ENCODE data around the gene LSG1. TPM values are rescaled to one million over a fixed set of nuclear protein-coding genes. Genes with fewer than 3 reads are reported as not detected.

Gene LSG1
- total RNA-seq, 1 donor from 2014 or later: 20.4 TPM

- Mint-ChIP-seq H3K27ac (ENCODE audit: unreplicated experiment) (no peak overlapping the region), H3K4me3 (ENCODE audit: unreplicated experiment) (no peak overlapping the region), H3K36me3 (ENCODE audit: low read depth) (peaks cover 17% of the 10 kb centered on the region), H3K27me3 (ENCODE audit: low read depth) (no peaks in the 10 kb centered on the region), H3K9me3 (ENCODE audit: low read depth) (no peaks in the 10 kb centered on the region), H3K4me1 (ENCODE audit: low read depth) (peaks cover 35% of the 10 kb centered on the region)
- DNase-seq (ENCODE audit: low spot score): no peak
- no peak for TF ChIP-seq CTCF (IDR thresholded peaks at IDR 0.05)
Measured at GRCh38 chr3:194638991-194639605, 32.9 kb downstream of the LSG1 start.

GRCh38 chr3:194637541-194638400, 34.2 kb downstream of the LSG1 start:
- no peaks in the 10 kb centered on the region for H3K27me3 Mint-ChIP-seq (ENCODE audit: low read depth)
- H3K4me1 Mint-ChIP-seq (ENCODE audit: low read depth): peaks cover 39% of the 10 kb centered on the region
- no peak overlapping the region for H3K4me3 Mint-ChIP-seq (ENCODE audit: unreplicated experiment)
- no peak overlapping the region for H3K27ac Mint-ChIP-seq (ENCODE audit: unreplicated experiment)
- no peak for TF ChIP-seq CTCF (IDR thresholded peaks at IDR 0.05)
- no peak for DNase-seq (ENCODE audit: low spot score)
- H3K36me3 Mint-ChIP-seq (ENCODE audit: low read depth): peaks cover 12% of the 10 kb centered on the region
- H3K9me3 Mint-ChIP-seq (ENCODE audit: low read depth): no peaks in the 10 kb centered on the region

GRCh38 chr3:194637066-194637465, 34.9 kb downstream of the LSG1 start:
- H3K9me3 Mint-ChIP-seq (ENCODE audit: low read depth): no peaks in the 10 kb centered on the region
- no peak for DNase-seq (ENCODE audit: low spot score)
- H3K4me1 Mint-ChIP-seq (ENCODE audit: low read depth): peaks cover 46% of the 10 kb centered on the region
- no peak for TF ChIP-seq CTCF (IDR thresholded peaks at IDR 0.05)
- no peak overlapping the region for H3K27ac Mint-ChIP-seq (ENCODE audit: unreplicated experiment)
- H3K27me3 Mint-ChIP-seq (ENCODE audit: low read depth): no peaks in the 10 kb centered on the region
- H3K4me3 Mint-ChIP-seq (ENCODE audit: unreplicated experiment): no peak overlapping the region
- peaks cover 10% of the 10 kb centered on the region for H3K36me3 Mint-ChIP-seq (ENCODE audit: low read depth)

GRCh38 chr3:194633349-194634004, 38.5 kb downstream of the LSG1 start, which contains the start of gene TMEM44:
TMEM44 (minus strand) TSS chr3:194633419; CDS start chr3:194633215, 204 bp downstream.
- H3K27me3 Mint-ChIP-seq (ENCODE audit: low read depth): no peaks in the 10 kb centered on the region
- H3K9me3 Mint-ChIP-seq (ENCODE audit: low read depth): no peaks in the 10 kb centered on the region
- peak within 1 kb of the TSS; percentile 75 for H3K27ac Mint-ChIP-seq (ENCODE audit: unreplicated experiment)
- peak within 1 kb of the TSS; percentile 84 for H3K4me3 Mint-ChIP-seq (ENCODE audit: unreplicated experiment)
- DNase-seq (ENCODE audit: low spot score): no peak
- peak; percentile 85 for TF ChIP-seq CTCF (IDR thresholded peaks at IDR 0.05)
- H3K36me3 Mint-ChIP-seq (ENCODE audit: low read depth): peaks cover 8% of the 10 kb centered on the region
- H3K4me1 Mint-ChIP-seq (ENCODE audit: low read depth): peaks cover 23% of the 10 kb centered on the region

DNA sequence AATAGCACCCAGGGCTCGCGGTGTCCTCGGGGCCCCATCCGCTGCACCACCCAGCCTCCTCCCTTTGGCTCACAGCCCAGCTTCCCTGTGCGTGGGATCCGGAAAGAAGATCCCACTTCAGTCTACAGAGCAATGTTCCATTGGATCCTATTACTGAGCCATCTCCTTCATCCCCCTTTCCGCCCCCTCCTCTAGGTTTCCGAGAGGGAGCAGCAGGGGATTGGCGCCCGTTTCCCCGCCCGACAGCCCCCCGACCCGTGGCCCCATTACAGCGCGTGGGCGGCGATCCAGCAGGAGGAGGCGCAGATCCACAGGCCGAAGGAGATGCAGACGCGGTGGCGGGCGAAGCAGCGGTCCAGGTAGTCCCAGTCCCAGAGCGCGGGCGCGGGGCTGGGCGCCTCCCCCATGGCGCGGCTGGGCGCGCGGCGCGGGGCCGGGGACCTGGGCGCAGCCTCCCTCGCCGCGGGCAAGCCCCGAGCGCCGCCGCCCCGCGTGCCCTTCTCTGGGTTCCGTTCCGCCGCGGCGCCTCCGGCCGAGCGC, 39.1 kb downstream of the LSG1 start:
- TF ChIP-seq CTCF (IDR thresholded peaks at IDR 0.05): no peak
- H3K36me3 Mint-ChIP-seq (ENCODE audit: low read depth): peaks cover 10% of the 10 kb centered on the region
- no peaks in the 10 kb centered on the region for H3K9me3 Mint-ChIP-seq (ENCODE audit: low read depth)
- H3K27me3 Mint-ChIP-seq (ENCODE audit: low read depth): no peaks in the 10 kb centered on the region
- H3K27ac Mint-ChIP-seq (ENCODE audit: unreplicated experiment): peak overlapping the region; percentile 51
- H3K4me1 Mint-ChIP-seq (ENCODE audit: low read depth): peaks cover 23% of the 10 kb centered on the region
- H3K4me3 Mint-ChIP-seq (ENCODE audit: unreplicated experiment): peak overlapping the region; percentile 78
- no peak for DNase-seq (ENCODE audit: low spot score)

Data from chondrocyte (in vitro differentiated cells).